Large intestine (tissue), 12 donors: Measurements from ENCODE around the gene OR52L1. TPM values are rescaled to one million over a fixed set of nuclear protein-coding genes. Genes with fewer than 3 reads are reported as not detected.

ENCODE experiments used
- DNase-seq, 2 donors: peaks; one replicate each; pipeline versions ENCODE4 v3.0.0 to v3.0.0-alpha.2; 2013
- H3K27ac ChIP-seq: one replicate; pipeline ENCODE4 v1.5.1; 2013; ENCODE audit warnings: low read length
- H3K27me3 ChIP-seq: 2 replicates; pipeline ENCODE4 v1.6.1; 2013; ENCODE audit warnings: low read length; ENCODE audit not compliant: control insufficient read depth, insufficient read depth
- H3K36me3 ChIP-seq: 2 replicates; pipeline ENCODE4 v1.6.1; 2013; ENCODE audit warnings: low read length; ENCODE audit not compliant: control insufficient read depth, insufficient read depth
- H3K4me1 ChIP-seq: one replicate; pipeline ENCODE4 v1.6.1; 2013; ENCODE audit warnings: low read length; ENCODE audit not compliant: control insufficient read depth, insufficient read depth
- H3K4me3 ChIP-seq: one replicate; pipeline ENCODE4 v1.5.1; 2013; ENCODE audit warnings: low read length
- H3K9me3 ChIP-seq: one replicate; pipeline ENCODE4 v1.6.1; 2013; ENCODE audit warnings: mild to moderate bottlenecking, low read depth, low read length, moderate library complexity; ENCODE audit not compliant: control insufficient read depth
- whole genome bisulfite sequencing: methylation state at CpG from one replicate; pipeline ENCODE4 v1.1.5; 2013; ENCODE audit warnings: low lambda C conversion rate; ENCODE audit not compliant: insufficient coverage; 5-methylcytosine and 5-hydroxymethylcytosine counted together
- long read RNA-seq, 11 donors: transcript quantifications; one replicate each; lab custom pipeline, GENCODE V29; 2026
- polyA plus RNA-seq: library from polyadenylated mRNA; unstranded; fragments of 120-200 nt; gene quantifications from one replicate; pipeline ENCODE4 v1.2.1, GENCODE V29; 2013

OR52L1 gene
- not detected for polyA plus RNA-seq
- long read RNA-seq, donor 1 = 0 reads
- long read RNA-seq, donor 2 = 0 reads
- long read RNA-seq, donor 3 = 0 reads
- long read RNA-seq, donor 4 = 0 reads
- long read RNA-seq, donor 5 = 0 reads
- long read RNA-seq, donor 6 = 0 reads
- long read RNA-seq, donor 7 = 0 reads
- long read RNA-seq, donor 8 = 0 reads
- long read RNA-seq, donor 9 = 0 reads
- long read RNA-seq, donor 10 = 0 reads
- long read RNA-seq, donor 11 = 0 reads

DNA sequence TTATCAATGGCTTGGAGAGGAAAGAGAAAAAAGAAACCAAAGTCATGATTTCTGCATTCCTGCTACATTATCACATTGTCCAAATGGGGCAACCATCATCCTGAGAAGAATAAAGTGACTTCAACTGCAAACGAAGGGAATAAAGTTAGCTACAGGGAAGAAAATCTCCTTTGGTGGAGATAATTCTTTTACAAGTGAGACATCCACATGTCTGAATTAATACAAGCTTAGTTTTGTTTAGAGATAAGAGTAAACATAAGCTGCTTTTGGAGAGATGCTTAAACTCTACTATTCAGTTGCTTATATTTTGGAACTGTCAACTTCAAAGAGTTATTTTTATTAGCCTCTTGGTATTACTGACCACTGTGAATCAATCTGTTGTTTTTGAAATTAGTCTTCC, at the start of gene OR52L1:
OR52L1 (minus strand) TSS at position 101 of the 400 bp plus-strand sequence; CDS start at position 46, 55 bp downstream.
- no peaks in the 10 kb centered on the region for H3K27me3 ChIP-seq
- no peak within 1 kb of the TSS for H3K27ac ChIP-seq
- H3K36me3 ChIP-seq = no peaks in the 10 kb centered on the region
- WGBS = 100% methylated on average over 1 of the region's 1 CpG
- no peaks in the 10 kb centered on the region for H3K9me3 ChIP-seq
- DNase-seq = no peak
- no peak within 1 kb of the TSS for H3K4me3 ChIP-seq
- H3K4me1 ChIP-seq = no peaks in the 10 kb centered on the region

DNA sequence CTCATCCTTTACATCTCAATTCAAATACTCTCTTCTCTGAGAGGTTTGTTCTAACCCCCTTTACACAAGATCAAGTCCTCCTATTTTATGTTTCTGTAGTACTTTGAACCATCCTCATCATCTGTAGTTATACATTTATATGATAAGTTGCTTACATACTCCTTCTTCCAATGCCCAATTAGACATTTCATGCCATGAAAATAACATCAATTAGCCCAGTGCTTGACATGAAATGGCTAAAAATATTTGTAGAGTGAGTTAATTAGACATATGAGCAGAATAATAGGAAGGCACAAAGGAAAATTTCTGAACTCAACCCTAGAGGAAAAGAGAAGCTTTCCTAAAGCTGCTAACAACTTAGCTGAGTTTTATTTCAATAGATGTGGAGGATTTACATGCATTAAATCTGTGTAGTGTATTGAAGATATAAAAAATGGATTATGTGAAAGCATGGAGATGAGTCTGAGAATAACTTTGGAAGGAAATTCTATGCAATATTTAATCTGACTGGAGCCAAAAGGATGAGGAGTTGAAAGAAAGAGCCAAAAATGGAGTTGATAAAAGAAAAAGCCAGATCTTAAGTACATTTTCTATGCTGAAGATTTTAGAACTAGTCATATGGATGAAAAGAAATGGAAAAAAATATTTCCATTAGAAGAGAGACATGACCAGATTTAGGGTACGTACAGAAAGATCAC, 44.1 kb upstream of the OR52L1 start, which contains the start of gene OR56A1:
OR56A1 (minus strand) TSS at position 51 of the 698 bp plus-strand sequence. CDS start 3,066 bp downstream, outside the sequence.
- H3K36me3 ChIP-seq = no peaks in the 10 kb centered on the region
- no peak within 1 kb of the TSS for H3K27ac ChIP-seq
- peaks cover 2% of the 10 kb centered on the region for H3K27me3 ChIP-seq
- H3K4me1 ChIP-seq = no peaks in the 10 kb centered on the region
- DNase-seq = no peak
- WGBS = 71% methylated on average over 1 of the region's 1 CpG
- no peaks in the 10 kb centered on the region for H3K9me3 ChIP-seq
- H3K4me3 ChIP-seq = no peak within 1 kb of the TSS

DNA sequence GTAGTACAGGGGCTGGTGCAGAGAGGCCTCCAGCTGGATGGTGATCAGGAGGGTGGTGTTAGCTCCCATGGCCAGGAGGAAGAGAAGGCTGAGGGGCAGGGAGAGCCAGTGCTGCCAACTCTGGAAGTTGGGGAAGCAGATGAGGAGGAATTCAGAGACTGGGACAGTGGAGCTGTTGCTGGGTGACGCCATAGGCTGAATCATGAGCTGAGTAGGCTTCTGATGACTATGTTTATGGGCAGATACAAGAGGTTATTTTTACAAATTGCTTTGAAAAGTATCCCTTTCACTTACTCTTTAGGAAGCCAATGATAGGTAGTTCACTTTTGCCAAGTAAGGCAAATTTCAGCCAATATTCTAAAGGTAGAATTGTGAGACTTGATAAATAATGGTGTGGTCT, 40.7 kb upstream of the OR52L1 start:
- no CpG with 5 or more reads among the region's 1 CpG for WGBS
- DNase-seq = no peak

DNA sequence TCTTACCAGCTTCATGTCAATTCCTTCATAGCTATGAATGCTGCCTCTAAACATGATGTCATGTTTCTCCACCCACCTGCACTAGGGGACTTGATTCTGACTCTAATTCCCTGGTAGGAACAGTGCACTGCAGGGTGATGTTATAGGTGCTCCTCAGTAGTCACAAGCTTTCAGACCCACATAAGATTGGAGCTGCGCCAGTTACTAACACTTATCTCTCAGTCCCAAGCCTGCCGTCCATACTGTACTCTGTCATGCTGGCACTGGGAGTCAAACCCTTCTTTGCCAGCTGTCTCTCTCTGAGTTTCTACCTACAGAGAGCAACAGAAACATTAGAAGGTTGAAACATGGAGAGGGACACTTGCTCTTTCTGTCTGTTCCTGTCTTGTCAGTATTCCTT, 38.3 kb upstream of the OR52L1 start:
- no peak for DNase-seq
- H3K4me3 ChIP-seq = no peak overlapping the region
- H3K27me3 ChIP-seq = no peaks in the 10 kb centered on the region
- H3K36me3 ChIP-seq = no peaks in the 10 kb centered on the region
- H3K27ac ChIP-seq = no peak overlapping the region
- no peaks in the 10 kb centered on the region for H3K4me1 ChIP-seq
- no CpG with 5 or more reads among the region's 2 CpGs for WGBS
- H3K9me3 ChIP-seq = no peaks in the 10 kb centered on the region

More for the DNA sequence above, 40.7 kb upstream of the OR52L1 start:
- no peak overlapping the region for H3K27ac ChIP-seq
- H3K27me3 ChIP-seq = no peaks in the 10 kb centered on the region
- no peak overlapping the region for H3K4me3 ChIP-seq
- no peaks in the 10 kb centered on the region for H3K4me1 ChIP-seq
- no peaks in the 10 kb centered on the region for H3K36me3 ChIP-seq
- H3K9me3 ChIP-seq = no peaks in the 10 kb centered on the region

DNA sequence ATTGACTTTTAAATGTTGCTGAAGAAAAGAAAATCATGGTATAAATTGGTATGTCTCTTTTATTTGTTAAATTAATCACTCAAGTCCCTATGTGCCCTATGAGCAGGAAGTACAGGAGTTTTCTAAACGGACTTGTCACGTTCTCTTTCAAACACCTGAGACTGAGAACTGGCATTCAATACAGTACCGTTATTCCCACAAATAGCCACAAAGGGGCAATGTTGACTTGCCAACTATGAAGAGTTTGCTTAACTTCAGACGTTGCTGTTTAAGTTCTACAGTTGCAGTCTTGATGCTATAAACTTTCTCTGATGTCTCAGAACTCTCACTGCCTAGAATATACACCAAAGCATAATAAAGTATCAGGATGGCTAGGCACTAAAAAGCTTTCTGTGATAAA, 36.2 kb upstream of the OR52L1 start:
- 0% methylated on average over 1 of the region's 4 CpGs for WGBS
- H3K27ac ChIP-seq = no peak overlapping the region
- no peaks in the 10 kb centered on the region for H3K9me3 ChIP-seq
- no peak overlapping the region for H3K4me3 ChIP-seq
- H3K27me3 ChIP-seq = no peaks in the 10 kb centered on the region
- peak; percentile 25 to 38 for DNase-seq
- no peaks in the 10 kb centered on the region for H3K36me3 ChIP-seq
- no peaks in the 10 kb centered on the region for H3K4me1 ChIP-seq

DNA sequence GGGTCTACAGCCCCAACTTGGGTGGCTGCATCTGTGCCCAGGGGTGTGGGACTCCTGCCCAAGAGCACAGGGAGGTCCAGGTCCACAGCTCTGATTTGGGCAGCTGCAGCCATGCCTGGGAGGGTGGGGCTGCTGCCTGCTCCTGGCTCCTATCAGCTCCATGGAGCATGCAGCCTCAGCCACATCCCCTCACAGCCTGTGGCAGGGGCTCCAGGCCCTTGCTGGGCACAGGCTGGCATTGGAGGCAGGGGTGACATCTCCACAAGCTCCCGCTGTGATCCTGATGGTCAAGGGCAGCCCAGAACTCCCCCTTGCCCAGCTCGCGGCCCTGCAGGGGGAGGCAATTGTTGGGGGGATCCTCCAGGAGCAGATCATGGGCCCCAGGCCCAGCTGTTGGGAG, 26.3 kb upstream of the OR52L1 start:
- Histone ChIP-seq H3K4me3 (no peak overlapping the region), H3K4me1 (no peaks in the 10 kb centered on the region), H3K27ac (no peak overlapping the region), H3K36me3 (no peaks in the 10 kb centered on the region), H3K9me3 (no peaks in the 10 kb centered on the region), H3K27me3 (no peaks in the 10 kb centered on the region)
- no CpG with 5 or more reads among the region's 3 CpGs for WGBS
- no peak for DNase-seq

DNA sequence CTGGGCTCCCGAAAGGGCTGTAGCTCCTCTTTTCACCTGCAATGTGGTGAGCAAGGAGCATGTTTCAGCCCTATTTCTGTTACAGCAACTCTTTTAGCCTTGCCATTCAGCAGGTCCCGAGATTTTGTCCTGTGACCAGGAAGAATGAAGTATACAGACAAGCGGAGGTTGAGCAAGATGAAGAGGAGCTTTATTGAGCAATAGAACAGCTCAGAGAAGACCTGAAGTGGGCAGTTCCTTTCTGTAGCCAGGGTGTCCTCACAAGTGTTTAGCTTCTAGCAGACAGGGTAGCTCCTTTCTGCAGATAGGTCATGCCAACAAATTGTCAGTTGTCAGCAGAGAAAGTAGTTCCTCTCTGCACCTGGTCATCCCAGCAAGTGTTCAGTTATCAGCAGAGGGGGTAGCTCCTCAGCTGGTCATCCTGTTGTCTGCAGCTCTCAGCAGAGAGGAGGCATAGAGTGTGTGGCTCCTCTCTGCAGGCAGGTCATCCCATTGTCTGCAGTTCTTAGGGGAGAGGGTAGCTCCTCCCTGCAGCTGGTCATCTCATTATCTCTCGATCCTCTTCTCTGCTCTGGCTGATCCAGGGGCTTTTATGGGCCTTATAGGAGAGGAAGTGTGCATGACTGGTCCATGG, 25.4 kb upstream of the OR52L1 start:
- Histone ChIP-seq H3K27me3 (no peaks in the 10 kb centered on the region), H3K36me3 (no peaks in the 10 kb centered on the region), H3K4me3 (no peak overlapping the region), H3K9me3 (no peaks in the 10 kb centered on the region), H3K4me1 (no peaks in the 10 kb centered on the region), H3K27ac (no peak overlapping the region)
- no peak for DNase-seq
- no CpG with 5 or more reads among the region's 4 CpGs for WGBS

DNA sequence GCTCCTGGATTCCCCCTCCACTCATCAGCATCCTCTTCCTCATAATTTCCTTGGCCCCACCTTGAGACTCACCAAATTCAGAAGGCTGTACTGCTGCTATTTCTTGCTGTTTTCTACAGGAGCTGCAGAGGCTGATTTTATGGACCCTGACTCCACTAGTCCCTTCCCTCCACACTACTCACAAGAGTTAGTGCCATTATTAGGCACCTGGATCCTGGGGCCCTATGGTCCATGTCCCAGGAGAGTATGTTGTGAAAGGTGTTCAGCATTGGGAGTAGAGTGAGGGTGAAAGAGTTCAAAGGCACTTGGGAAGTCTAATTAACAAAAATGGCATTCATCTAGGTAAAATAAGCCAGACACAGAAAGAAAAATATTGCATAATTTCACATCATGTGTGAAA, 20.1 kb upstream of the OR52L1 start, which contains the start of gene OR56A4:
OR56A4 (minus strand) TSS at position 101 of the 400 bp plus-strand sequence. CDS start 3,954 bp downstream, outside the sequence.
- H3K27me3 ChIP-seq = no peaks in the 10 kb centered on the region
- DNase-seq = no peak
- no peaks in the 10 kb centered on the region for H3K36me3 ChIP-seq
- H3K27ac ChIP-seq = no peak within 1 kb of the TSS
- no peaks in the 10 kb centered on the region for H3K4me1 ChIP-seq
- no peak within 1 kb of the TSS for H3K4me3 ChIP-seq
- no peaks in the 10 kb centered on the region for H3K9me3 ChIP-seq

DNA sequence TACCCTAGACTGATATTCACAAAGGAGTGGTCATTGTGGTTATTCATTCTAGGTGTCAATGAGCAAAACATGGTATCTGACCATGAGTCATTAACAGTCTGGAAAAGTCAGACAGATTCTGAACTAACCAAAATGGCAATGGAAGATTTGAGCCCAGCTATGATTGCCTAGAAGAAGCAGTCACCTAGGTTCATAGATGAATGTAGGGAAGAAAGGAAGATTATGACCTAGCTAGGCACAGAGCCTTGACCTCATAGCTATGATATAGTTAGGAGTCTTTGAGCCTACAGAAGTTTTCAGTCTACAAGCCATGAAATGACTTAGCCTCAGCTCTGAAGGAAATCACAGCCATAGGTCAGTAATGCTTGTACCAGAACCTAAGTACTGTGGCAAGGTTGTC, 19.6 kb upstream of the OR52L1 start:
- H3K27ac ChIP-seq = no peak overlapping the region
- no peak for DNase-seq
- H3K27me3 ChIP-seq = no peaks in the 10 kb centered on the region
- no peaks in the 10 kb centered on the region for H3K4me1 ChIP-seq
- no peaks in the 10 kb centered on the region for H3K9me3 ChIP-seq
- no peaks in the 10 kb centered on the region for H3K36me3 ChIP-seq
- H3K4me3 ChIP-seq = no peak overlapping the region

DNA sequence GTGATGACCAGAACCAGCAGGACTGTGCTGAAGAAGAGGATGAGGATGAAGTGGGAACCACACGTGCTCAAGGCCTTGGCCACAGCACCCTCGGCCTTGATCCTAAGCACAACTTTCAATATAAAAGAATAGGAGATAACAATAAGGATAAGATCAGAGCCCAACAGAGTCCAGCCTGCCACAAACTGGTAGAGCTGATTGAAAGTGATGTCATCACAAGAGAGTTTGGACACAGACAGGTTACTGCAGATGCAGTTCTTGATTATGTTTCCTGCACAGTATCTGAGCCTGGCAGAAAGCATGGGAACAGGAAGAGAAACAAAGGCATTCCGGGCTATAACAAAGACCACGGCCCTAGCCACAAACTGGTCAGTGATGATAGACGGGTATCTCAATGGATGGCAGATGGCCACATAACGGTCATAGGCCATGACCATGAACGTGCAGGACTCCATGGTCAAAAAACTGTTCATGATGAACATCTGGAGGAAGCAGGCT, 15.5 kb upstream of the OR52L1 start:
- no peak overlapping the region for H3K27ac ChIP-seq
- no peaks in the 10 kb centered on the region for H3K36me3 ChIP-seq
- no peak for DNase-seq
- no peaks in the 10 kb centered on the region for H3K9me3 ChIP-seq
- WGBS = no CpG with 5 or more reads among the region's 7 CpGs
- no peaks in the 10 kb centered on the region for H3K4me1 ChIP-seq
- no peaks in the 10 kb centered on the region for H3K27me3 ChIP-seq
- no peak overlapping the region for H3K4me3 ChIP-seq
